ENCODE results near the gene FAM227B.

Gene FAM227B

GRCh38 chr15:49436751-49437150, 183.9 kb downstream of the FAM227B start:
- DNase-seq = no peak

- DNase-seq = no peak
Observed at GRCh38 chr15:49435174-49435573, 185.4 kb downstream of the FAM227B start.

- no peak for DNase-seq
Observed at GRCh38 chr15:49430046-49430445, 190.6 kb downstream of the FAM227B start.

- no peak for DNase-seq
Observed at GRCh38 chr15:49428409-49429095, 192.1 kb downstream of the FAM227B start.

GRCh38 chr15:49427372-49427771, 193.2 kb downstream of the FAM227B start:
- DNase-seq = no peak

- no peak for DNase-seq
Observed at GRCh38 chr15:49424954-49425353, 195.7 kb downstream of the FAM227B start.

- DNase-seq = no peak
Observed at GRCh38 chr15:49423901-49424550, 196.6 kb downstream of the FAM227B start.

GRCh38 chr15:49423021-49423420, 197.6 kb downstream of the FAM227B start, which contains the start of gene FGF7:
Gene FGF7 (plus strand): TSS chr15:49423242. CDS start chr15:49424298, 1,056 bp downstream.
- no peak for DNase-seq

- peak; percentile 69 for DNase-seq
Observed at GRCh38 chr15:49421991-49422390, 198.6 kb downstream of the FAM227B start.

DNA sequence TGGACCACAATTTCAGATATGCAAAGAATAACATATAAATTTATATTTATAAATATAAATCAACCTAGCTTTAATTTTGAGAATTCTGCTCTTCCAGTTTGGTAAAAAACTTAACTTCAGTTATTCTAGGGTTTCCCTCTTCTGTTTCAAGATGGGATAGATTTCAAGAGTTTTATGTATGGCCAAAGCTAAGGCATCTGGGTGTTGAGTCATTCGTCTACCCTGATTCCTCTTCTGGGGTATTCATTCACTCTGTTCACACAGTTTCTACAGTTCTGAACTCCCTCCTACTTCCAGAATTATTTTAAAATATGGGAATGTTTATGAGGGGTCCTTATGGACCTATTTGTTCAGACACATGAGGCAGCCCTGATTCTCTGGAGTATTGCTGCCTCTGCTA, 201.8 kb downstream of the FAM227B start:
- no peak for DNase-seq

DNA sequence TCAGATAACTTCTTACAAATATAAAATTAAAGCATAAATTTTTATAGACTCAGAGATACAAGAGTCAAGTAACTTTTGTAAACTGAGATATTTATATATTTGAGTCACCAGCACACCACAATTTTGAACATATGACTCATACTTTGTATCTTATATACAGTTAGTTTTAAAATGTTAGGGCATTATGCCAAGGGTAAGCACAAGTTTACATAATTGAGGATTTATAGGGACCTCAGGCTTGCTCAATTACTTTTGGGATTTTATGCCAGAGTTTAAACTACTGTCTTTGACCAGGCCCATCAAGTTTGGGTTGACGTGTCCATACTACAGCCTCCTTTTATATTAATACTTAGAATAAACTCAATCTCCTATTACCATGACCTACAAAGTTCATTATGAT, 205.0 kb downstream of the FAM227B start:
- DNase-seq = peak; percentile 8

DNA sequence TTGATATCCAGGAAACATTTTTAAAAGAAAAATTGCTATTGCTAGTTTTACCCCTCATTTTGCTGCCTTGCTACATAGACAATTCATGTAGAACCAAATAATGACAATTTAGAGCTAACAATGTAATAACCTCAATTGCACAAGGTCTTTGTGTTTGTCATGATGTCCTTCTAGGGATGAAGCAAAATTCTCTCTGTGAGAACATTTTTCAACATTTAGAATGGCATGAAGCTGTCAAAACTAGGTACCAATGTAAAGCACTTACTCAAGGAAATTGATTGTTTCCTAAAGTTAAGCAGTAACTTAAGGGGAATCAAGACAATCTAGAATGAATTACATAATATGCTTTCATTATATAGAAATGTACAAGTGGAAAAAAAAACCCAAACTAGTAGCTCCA, 205.5 kb downstream of the FAM227B start:
- DNase-seq = no peak

DNA sequence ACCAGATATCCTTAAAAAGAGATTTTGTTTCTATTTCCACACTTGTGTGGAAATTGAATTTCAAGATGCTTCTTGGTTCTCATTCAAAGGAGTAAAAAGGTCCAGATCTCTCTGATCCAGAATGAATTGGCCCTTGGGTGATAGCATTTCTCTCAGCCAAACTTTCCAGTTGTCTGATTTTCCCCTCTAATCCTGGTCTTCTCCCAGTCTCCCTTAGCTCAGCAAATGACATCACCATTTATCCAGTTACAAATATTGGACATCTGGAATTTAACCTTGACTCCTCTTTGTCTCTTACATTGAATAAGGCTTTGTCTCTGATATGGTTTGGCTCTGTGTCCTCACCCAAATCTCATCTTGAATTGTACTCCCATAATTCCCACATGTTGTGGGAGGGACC, 207.8 kb downstream of the FAM227B start:
- DNase-seq = no peak

- DNase-seq = no peak
Observed at GRCh38 chr15:49410641-49411040, 210.0 kb downstream of the FAM227B start.

DNA sequence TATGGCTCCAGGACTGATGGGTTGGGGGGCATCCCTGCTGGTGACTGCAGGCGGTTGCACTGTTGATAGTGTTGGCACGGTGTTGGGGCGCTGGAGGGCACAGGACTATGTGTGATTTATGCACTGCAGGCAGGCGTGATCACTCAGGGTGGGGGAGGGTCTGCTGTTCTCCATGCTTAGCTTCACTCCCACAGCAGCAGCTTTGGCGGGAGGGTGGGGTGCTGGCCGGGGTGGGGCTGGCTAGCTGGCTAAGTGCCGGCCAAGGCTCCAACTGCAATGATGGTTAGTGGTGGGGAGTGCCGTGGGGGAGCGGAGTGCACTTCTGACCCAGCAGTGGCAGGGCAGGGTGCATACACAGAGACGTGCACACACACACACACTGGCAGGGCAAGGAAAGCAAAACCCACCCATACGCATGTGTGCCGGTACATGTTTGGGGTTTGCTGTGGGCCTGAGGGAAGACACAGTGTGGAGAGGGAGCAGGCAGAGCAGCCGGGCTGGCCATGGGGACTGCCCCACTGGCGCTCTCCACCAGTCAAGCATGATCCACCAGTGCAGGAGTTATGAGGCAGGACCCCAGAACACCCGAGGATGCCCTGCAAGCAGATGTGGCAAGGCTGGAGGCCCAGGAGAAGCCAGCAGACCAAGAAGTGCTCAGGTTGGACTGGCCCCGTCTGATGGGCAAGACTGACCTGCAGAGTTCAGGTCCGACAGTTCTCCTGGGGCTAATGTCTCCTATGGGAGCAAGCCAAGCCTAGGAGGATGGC, 214.1 kb downstream of the FAM227B start:
- DNase-seq = no peak

GRCh38 chr15:49402515-49403296, 217.9 kb downstream of the FAM227B start:
- peak; percentile 82 for DNase-seq

GRCh38 chr15:49387471-49387870, 233.1 kb downstream of the FAM227B start:
- peak; percentile 87 for DNase-seq

DNA sequence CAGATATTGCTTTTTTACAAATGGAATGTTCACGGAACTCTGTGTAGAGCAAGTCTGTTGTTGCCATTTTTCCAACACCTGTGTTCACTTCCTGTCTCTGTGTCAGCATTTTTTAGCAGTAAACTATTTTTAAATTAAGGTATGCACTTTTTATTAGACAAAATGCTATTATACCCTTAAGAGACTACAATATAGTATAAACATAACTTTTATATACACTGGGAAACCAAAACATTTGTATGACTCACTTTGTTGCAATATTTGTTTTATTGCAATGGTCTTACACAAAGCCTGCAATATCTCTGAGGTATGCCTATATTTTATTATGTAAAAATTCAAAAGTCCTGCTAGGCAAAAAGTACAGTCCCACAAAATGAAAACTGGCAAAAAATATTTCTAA, 237.4 kb downstream of the FAM227B start:
- DNase-seq = no peak

DNA sequence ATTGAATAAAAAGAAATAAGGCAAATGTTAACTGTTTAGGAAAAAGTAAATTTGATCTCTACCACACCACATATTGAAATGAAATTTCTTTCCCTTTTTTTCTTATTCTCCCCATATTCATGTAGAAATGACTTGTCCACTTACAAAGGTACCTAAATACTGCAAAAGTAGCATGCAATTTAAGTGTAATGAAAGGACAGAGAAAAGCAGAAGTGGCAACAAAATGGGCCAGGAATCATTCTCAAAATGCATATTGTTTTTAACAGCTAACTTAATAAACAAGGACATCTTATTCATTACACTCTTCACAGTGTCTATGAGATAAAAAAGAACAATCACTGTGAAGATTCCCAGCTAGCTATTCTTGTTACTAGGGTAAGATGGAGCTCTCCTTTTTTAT, 238.2 kb downstream of the FAM227B start:
- no peak for DNase-seq

DNA sequence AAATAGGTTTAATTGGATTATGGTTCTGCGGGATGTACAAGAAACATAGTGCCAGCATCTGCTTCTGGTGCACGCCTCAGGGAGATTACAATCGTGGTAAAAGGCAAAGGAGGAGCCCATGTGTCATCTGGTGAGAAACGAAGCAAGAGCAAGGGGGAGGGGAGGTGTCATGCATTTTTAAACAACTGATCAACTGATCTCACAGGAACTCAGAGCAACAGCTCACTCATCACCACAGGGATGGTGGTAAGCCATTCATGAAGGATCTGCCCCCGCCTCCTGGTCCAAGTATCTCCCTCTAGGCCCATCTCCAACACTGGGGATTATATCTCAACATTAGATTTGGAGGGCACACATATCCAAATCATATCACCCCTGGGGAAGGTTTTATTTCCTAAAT, 239.7 kb downstream of the FAM227B start:
- DNase-seq = no peak

- DNase-seq = peak; percentile 19
Observed at GRCh38 chr15:49379996-49380395, 240.6 kb downstream of the FAM227B start.

DNA sequence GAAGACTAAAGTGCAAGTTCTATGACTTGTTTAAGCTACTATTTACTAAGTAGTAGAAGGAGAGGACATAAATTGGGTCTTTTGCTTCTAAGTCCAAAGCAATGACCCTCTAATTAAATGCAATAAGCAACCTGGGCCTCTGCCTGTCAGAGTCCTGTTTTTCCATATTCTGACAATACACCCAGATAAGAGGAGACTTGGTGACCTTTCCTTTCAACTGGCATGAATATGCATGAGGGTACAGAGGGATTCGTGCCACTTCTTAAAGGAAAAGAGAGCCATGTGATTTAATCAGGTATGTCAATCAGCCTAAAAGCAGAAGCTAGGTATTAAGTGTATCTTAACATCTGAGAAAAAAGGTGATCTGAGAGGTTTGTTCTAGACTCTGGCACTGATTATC, 248.3 kb downstream of the FAM227B start:
- DNase-seq = no peak

GRCh38 chr15:49370782-49371181, 249.8 kb downstream of the FAM227B start:
- DNase-seq = peak; percentile 59
